NCI-H526 treated with DMSO at 0.1 percent for 48 hours (cell line): Measurements from ENCODE around the gene TRIM71.
"Not testable (repeated sequence)": the region's sequence is repeated elsewhere in the genome, so short reads cannot be mapped to it uniquely, and the experiment has no call there.

Source experiments
- DNase-seq: peaks from one replicate; lab custom pipeline; 2025; lab: John Stamatoyannopoulos, UW

TRIM71 gene

DNA sequence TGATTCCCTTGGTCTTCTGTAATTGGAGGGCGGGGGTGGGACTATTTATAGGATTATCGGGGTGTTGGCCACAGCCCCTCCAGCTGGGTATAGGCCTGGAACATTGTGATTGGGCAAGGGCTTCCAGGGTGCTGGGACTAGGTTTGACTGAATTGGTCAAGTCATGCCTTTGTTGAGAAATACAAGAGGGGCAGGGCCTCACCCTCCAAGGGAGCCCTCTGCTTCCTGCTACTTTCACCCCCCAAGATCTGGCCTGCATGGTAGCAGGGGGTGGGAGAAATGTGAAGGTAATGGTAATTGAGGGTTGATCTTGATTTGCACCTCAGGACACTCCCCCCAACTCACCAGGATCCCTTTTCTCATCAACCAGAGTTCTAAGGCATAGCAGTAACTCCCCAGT lies 25.2 kb downstream of the TRIM71 start:
- no peak for DNase-seq

DNA sequence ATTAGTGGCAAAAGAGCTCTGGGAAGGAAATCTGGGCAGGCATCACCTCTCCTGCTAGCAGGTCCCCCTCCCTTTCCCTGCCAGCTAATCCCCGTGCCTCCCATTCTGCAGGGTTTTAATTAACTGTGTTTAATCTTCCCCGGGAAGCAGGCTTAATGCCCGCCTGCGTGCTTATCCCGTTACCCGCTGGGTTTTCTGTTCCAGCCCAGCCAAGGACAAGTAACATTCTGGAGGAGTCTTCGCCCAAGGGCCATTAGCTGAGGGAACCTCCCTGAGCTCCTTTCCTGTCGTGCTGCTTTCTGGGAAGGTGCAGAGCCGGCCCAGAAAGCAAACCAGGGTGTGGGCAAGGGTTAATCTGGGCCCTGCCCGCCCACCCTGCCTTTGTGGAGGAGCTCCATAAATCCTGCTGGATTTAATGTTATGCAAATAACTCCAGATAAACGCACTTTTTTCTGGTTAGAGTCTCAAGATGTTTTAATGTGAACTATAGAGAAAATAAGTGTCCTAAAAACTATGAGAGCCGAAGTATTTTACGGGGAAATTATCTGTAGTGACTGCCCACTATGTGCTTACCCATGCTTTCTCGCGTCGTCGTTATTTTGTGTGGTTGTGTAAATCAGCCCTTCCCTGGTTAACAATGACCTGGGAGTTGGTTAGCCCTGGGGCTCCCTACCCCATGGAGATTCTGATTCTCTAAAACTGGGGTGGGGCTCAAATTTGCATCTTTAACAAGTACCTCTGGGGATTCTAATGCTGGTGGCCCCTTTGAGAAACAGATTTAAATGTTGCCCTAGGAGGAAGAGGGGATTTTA lies 25.9 kb downstream of the TRIM71 start:
- DNase-seq: peak; percentile 67

DNA sequence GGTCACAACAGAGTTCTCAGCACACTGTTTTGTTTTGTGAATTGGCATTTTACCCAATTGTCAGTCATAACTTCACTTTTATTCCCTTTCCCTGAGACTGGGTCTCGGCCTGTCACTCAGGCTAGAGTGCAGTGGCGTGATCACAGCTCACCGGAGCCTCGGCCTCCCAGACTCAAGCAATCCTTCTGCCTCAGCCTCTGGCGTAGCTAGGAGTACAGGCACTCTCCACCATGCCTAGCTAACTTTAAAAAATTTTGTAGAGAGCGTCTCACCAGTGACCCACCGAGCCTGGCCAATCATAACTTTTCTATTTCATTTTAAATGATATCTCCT lies 26.5 kb downstream of the TRIM71 start:
- DNase-seq: no peak

DNA sequence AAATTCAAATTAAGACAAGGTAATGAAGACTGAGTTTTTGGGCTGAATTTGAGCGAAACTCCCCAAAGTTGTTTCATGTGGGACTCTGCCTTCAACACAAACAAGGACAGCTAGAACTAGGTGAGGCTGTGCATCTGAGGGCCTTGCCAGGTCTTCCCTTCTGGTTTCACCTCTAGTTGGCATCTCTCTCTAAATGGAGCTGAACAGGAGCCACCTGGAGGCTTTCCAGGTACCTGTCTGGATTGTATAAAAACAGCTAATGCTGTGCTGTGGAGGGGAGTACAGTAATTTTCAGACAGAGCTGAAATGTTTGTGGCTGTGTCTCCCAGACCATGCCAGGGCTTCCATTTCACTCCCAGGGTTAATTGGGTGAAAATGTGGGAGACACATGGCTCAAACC lies 27.1 kb downstream of the TRIM71 start:
- DNase-seq: no peak

DNA sequence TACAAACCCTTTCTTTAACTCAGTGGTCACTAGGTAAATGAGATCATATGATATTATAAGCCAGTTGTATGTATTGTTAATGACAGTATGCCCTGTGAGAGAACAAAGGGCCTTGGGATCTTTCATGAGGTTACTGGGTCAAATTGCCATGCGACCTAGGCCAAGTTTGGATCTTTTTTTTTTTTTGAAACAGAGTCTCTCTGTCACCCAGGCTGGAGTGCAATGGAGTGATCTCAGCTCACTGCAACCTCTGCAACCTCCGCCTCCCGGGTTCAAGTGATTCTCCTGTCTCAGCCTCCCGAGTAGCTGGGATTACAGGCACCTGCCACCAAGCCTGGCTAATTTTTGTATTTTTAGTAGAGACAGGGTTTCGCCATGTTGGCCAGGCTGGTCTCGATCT lies 27.7 kb downstream of the TRIM71 start:
- DNase-seq: not testable (repeated sequence)

DNA sequence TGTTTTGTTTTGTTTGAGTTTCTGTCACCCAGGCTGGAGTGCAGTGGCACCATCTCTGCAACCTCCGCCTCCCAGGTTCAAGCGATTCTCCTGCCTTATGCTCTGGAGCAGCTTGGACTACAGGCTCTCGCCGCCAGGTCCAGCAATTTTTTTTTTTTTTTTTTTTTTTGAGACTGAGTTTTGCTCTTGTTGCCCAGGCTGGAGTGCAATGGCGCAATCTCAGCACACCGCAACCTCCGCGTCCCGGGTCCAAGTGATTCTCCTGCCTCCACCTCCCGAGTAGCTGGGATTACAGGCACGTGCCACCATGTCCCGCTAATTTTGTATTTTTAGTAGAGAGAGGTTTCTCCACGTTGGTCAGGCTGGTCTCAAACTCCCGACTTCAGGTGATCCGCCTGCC lies 29.2 kb downstream of the TRIM71 start:
- DNase-seq: not testable (repeated sequence)

DNA sequence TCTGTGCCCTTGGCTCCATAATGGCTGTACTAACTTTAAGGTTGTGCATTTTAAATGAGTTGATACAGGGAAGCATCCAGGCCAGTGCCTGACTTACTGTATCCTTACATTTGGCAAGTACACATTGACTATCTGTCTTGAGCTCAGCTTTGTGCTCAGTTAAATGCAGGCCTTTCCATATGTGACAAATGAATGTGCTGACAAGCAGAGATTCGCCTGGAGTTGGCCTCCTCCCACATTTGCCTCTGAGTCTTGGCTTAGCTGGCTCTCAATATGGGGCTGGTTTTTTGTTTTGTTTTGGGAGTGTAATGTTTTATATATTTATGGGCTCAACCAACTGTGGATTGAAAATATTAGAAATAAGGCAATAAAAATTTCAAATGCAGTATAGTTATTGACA lies 29.7 kb downstream of the TRIM71 start:
- DNase-seq: no peak

DNA sequence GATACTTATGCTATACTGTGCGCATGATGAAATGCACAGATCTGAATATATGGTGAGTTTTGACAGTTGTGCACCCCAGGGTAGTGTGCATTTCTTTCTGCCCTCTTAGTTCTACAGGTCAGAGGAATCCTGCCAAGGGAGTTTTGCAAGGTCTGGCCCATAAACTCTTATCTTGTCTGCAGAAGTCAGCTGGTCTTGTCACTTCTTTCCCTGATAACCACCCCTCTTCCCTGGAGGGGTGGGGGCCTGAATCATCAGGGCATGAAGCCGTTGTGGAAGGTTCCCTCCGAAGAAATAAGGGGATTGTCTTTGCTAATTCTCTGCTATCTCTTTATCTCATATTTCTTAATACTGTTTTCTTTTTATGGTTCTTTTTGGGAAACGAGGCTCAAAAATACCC lies 30.4 kb downstream of the TRIM71 start:
- DNase-seq: no peak

DNA sequence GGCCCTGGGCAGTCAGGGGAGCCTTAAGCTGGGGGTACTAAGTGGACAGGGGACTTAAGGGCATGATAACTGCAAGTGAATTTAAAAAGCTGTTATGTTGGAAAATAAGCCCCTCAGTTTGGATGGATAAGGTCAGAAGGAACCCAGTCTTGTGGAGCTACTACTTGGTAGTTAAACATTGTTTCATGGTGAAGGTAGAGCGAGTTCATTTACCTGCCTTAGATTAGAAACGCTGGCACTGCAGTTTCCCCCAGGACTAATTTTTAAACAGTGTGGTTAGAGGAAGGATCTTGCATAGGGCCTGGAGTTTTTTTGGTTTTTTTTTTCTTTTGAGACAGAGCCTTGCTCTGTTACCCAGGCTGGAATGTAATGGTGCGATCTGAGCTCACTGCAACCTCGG lies 31.2 kb downstream of the TRIM71 start:
- no peak for DNase-seq

DNA sequence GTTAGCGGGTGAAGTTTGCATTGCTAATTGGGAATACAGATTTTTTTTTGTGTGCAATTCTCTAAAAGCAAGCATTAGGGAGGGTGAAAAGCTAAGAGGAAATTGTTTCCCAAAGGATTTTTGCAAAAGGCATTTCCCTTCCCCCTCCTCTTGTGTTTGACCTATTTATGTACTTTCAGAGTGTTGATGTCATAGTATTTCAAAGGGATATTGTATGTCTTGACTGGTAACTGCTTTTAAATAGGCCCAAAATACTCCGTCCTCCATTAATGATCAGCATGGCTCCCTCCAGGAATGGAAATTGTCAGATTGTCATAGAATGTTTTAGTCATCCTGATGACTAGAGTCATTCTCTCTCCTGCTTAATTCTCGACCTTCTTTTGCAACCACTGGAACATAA lies 32.4 kb downstream of the TRIM71 start:
- DNase-seq: no peak

DNA sequence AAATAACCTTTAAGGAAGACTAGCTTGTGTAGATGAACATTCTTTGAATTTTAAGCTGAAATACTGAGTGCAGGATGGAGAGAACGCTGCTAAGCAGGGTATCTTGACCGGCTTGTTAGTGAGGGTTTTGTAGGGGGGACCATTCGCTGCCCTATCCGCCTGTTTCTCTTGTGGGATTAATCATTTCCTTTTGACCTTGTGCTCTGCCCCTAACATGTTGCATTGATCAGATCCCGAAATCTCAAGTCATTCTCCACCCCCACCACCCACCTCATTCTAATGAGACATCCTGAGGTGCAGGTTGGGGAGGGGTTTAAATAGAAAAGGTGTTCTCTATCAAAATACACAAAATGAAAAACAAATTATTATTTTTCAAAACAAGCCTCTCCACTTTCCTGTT lies 32.8 kb downstream of the TRIM71 start:
- DNase-seq: no peak

DNA sequence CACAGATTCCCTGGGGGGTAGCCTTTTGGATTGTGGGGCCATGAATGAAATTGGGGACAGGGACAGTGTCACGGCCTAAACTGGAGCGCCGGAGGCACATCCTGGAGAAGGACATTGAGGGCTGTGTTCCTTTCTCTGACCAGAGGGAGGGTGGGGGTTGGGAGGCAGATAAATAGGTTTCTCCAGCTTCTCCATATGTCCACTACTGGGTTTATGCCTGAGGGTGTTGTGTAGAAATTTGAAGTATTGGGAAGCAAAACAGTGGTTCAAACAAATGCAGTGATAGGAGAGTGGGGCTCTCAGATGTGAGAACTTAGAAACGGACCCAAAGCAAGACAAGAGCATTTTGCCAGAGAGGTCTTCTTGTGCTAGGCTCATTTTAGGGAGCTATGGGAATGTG lies 34.3 kb downstream of the TRIM71 start:
- DNase-seq: no peak

DNA sequence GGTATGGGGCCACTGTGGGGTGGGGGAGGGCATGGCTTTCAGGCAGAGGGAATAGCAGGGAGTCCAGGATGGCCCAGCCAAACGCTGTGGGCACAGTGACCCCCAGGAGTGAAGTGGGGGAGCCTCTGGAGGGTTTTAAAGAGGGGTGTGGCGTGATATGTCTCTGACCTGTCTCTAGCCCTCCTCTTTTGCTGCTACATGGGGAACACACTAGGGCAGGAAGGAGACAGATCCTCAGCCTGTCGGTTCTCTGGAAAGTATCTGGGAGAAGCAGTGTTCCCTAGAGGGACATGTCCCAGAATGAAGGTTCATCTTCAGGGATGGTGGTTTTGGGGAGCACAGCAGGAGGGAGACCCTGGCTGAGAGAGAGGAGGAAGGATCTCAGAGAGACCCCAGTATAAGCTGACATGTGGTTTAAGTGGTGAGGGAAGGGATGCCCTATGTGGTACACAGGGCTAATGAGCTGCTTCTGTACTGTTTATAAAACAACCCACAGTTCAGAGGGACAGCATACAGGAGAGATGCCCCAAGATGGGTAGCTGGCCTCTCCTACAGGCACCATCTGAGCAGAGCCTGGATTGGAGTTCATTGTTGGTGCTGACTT lies 37.7 kb downstream of the TRIM71 start:
- no peak for DNase-seq

DNA sequence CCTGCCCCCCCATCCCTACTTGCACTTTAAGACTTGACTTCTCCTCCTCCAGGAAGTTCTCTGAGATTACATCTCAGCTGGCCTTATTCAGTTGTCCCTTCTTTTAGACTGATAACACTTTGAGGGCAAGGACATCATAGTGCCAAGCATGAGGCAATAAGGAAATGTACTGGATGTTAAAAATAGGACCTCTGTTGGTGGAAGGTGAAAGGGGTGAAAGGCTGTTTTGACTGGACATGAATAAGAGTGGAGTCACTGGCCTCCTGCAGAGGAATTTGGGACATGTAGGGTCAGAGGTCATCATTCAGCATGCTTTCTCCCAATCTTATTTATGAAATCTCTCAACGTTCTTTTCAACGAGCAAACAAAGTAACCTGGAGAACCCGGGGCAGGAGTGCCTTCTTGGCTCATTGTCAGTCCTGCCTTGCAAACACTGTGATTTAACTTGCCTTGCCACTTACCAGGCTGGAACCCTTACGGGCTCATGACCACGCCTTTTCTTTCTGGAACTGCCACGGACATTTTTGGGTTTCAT lies 38.6 kb downstream of the TRIM71 start:
- DNase-seq: no peak

DNA sequence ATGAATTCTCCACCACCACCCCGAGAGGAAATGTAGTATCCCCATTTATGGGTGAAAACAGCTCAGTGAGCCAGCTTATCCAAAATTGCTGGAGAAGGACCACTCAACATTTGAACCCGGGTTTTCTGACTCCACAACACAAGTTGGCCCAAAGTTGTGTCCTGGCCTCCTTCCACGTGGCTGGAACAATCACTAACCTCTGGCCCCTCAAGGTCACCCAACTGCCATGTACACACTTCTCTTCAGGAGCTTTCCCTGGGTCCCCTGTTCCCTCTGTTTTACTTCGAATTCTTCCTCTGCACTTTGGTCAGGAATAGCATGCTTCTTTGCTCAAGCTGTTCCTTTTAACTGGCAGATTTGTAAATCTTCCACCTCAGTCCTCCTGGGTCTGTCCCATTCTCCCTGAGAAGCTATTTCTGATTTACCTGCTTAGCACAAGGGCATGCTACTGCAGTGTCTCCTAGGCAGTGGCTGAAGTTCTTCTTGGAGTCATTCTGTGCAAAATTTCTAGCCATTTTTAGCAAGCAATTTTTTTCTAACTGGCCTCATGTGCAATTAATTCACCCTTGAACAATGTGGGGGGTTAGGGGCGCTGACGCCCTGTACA lies 39.2 kb downstream of the TRIM71 start:
- no peak for DNase-seq

DNA sequence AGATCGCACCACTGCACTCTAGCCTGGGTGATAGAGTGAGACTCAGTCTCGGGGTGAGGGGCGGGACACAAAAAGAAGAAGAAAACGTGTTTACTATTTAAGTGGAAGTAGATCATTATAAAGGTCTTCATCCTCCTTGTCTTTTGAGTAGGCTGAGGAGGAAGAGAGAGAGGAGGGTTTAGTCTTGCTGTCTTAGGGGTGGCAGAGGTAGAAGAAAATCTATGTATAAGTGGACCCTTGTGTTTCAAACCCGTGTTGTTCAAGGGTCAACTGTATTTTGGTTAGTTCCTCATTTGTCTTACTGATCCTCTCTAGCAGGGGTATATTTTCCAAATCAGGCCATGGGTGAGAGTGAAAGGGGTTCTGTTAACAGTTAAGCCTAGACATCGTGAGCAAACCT lies 40.1 kb downstream of the TRIM71 start:
- DNase-seq: no peak

DNA sequence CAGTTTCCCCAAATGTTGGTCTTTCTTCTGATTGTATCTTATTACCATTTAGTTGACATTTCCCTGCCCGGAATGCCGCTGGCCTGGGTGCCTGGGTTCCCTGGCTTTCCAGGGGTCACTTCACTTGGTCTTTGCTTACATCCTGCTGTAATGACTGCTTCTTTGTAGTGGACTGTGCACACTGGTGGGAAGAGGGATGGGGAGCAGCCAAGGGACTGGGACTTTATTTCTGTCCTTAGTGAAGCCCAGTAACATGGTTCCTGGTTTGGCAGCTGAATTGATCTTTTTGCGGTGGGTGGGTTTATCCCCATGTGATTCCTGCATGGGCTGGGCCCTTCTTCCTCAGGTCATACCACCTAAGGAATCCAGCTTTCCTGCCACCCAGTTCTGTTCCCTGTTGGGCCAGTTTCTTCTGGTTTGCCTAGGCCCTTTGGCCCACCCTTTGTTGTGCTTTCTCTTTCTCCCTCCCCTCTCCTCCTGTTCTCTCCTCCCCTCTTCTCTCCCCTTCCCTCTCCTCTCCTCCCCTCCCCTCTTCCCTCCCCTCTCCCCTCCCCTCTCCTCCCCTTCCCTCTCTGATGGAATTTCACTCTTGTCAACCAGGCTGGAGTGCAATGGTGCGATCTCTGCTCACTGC lies 41.9 kb downstream of the TRIM71 start:
- no peak for DNase-seq

DNA sequence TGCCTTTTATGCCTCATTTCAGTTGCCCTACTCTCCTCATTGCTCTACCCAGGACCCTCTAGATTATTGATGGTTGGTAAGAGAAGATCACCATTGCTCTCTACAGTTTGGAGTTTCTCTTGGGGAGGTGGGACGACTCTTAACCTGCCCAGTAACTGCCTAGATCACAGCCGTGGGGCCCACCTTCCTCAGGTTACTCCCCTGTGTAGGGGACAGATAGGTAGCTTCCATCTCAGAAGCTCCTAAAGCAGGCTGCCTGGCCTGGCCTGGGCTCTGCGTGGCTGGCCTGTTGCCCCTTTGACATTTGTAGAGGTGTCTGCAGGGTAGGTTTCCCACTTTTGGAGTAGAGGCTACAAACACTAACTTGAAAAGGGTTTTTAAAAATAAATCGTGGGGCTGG lies 42.7 kb downstream of the TRIM71 start:
- no peak for DNase-seq

DNA sequence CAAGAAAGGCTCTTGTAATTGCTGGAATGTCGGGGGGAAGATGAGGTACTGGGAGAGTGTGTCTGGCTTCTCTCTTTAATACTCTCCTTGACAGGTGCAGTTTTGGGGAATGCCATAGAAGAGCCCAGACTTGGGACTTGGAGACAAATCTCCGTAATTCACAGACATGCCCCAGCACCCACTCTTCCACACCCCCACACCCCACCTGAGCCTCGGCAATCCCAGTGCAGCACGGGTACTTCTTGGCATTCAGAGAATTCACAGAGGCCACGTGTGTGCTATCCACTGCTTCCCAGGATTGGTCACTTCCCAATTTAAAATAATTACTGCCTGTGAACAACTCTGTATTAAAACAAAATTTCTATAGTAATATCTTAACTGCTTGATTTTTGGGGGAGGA lies 43.9 kb downstream of the TRIM71 start:
- no peak for DNase-seq

DNA sequence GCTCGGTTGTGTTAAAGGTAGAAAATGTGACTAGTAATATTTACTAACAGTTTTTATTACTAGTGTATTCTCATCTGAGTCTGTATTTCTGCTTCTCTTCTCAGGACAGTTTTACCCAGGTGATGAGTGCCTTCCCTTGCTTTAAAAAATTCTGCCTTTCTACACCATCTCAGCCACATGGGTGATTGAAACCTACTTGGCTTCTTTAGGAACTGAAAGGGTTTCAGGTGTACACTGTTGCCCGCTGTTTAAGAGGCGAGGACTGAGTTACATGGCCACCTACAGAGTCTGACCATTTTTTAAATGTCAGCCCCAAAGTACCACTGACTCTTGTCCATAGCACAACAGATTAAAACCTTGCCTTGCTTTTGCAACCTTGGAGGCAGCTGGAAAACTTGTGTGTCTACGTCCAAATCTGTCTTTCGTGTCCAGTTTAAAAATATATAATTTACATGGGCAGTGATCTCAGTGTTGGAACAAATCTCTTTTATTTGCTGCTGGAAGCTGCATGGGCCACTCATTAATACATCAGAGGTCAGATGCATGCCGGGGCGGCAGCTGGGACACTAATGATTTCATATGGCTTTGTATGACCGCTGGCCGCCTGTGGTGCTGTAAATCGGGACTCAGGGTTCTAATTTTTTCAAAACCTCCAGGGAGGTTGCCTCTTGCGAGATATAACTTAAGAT lies 44.6 kb downstream of the TRIM71 start:
- DNase-seq: no peak

DNA sequence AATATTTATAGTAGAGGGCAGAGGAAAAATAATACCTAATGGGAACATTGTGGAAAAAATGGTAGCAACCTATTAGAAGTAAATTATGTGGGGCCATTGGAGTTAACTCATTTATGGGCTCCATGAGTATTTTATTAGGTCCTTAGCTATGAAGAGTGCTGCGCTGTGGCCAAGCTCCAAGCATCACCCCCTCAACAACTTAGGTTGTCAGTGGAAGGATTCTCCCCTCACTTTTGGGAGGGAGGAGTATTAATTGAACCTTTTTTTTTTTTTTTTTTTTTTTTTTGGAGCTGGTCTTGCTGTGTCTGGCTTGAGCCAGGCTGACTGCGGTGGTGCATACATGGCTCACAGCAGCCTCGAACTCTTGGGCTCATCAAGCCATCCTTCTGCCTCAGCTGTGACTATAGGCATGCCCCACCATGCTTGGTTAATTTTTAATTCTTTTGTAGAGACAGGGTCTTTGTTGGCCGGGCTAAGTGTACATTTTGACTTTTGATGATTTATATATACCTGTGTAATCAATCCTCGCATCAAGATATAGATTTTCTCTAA lies 45.2 kb downstream of the TRIM71 start:
- no peak for DNase-seq

DNA sequence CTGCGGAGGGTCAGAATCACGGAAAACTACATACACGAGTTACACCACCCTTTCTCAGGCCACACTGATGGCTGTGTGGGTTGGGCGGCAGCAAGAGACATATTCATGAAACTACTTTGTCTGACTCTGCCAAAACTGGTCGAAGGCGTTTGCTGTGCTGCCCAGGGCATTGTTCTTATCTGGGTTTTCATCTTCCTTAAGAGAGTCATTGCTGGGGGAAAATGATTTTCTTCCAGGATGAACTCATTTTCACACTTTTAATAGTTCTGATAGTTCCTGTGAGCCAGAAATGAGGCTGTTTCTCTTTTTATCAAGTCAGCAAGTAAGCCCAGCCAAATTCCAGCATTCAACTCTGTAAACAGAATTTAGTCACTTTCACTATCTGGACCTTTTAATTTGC lies 47.6 kb downstream of the TRIM71 start:
- no peak for DNase-seq
